Thoracic aorta (tissue), 2 donors: ENCODE results near the gene ZCCHC7. TPM values are rescaled to one million over a fixed set of nuclear protein-coding genes. Genes with fewer than 3 reads are reported as not detected.
"Not testable (repeated sequence)": the region's sequence is repeated elsewhere in the genome, so short reads cannot be mapped to it uniquely, and the experiment has no call there.

Source experiments
- ATAC-seq: fragments of 150-250 bp; one replicate; pipeline ENCODE4 v1.8.0; 2017; ENCODE audit warnings: low read depth; ENCODE audit not compliant: insufficient number of reproducible peaks, low FRiP score
- DNase-seq: peaks from one replicate; pipeline ENCODE4 v3.0.0-alpha.2; 2020; ENCODE audit warnings: low spot score
- H3K27ac ChIP-seq, 2 donors: fragments of 200-600 bp; sonication (generic); 1 replicate in 1 of 2; 2 replicates in 1 of 2; pipeline ENCODE4 v1.5.1; 2016; ENCODE audit warnings: mild to moderate bottlenecking in 2 of 2, moderate library complexity in 2 of 2
- H3K27me3 ChIP-seq: fragments of 200-600 bp; sonication (generic); replicated peaks from 2 replicates; pipeline ENCODE4 v1.6.0; 2016; ENCODE audit warnings: mild to moderate bottlenecking; ENCODE audit not compliant: insufficient read depth
- H3K36me3 ChIP-seq: fragments of 200-600 bp; sonication (generic); one replicate; pipeline ENCODE4 v1.5.1; 2016
- H3K4me1 ChIP-seq, 2 donors: fragments of 200-600 bp; sonication (generic); 1 replicate in 1 of 2; 2 replicates in 1 of 2; pipeline versions ENCODE4 v1.5.1 to v1.6.0; 2016; ENCODE audit warnings: low read depth in 2 of 2, mild to moderate bottlenecking in 1 of 2; ENCODE audit not compliant: control insufficient read depth in 1 of 2
- H3K4me3 ChIP-seq: fragments of 200-600 bp; sonication (generic); 2 replicates; pipeline ENCODE4 v1.5.1; 2016; ENCODE audit warnings: mild to moderate bottlenecking
- H3K9me3 ChIP-seq: fragments of 200-600 bp; sonication (generic); 2 replicates; pipeline ENCODE4 v1.5.1; 2016
- total RNA-seq, 2 donors: library from RNA; depleted of rRNA; stranded (reverse); fragments of >200 nt; gene quantifications; one replicate each; pipeline versions ENCODE4 v1.1.0 to v1.2.3, GENCODE V29; 2016
- TF ChIP-seq, protein P1 (sequence below): fragments of 200-600 bp; sonication (generic); IDR thresholded peaks from one replicate; pipeline ENCODE4 v1.5.1; 2019; ENCODE audit warnings: antibody characterized with exemption

The ZCCHC7 gene
- total RNA-seq, 2 donors from 2014 or later: 13.8 to 19.5 TPM

DNA sequence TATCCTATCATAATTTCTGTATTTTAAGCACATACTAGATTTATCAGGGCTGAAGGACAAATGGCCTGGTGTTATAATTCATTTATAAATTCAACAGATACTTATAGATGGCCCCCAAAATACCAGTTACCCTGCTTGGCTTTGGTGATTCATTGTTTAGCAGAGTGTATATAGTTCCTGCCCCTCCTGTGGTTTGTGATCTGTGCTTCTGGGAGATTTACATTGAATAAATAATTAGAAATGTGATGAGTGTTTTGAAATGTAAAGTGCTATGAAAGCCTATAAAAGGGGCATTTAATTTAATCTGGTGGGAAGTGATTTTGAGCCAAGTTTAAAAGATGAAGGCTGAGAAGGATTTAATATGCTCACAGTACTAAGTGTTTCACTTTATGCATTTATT is 36.7 kb upstream of the ZCCHC7 start:
- H3K27ac ChIP-seq: no peak overlapping the region
- H3K4me3 ChIP-seq: no peak overlapping the region
- H3K36me3 ChIP-seq: peaks cover 7% of the 10 kb centered on the region
- DNase-seq (no peak), ATAC-seq (no peak)
- H3K27me3 ChIP-seq: no peaks in the 10 kb centered on the region
- H3K4me1 ChIP-seq: peaks cover 11 to 44% of the 10 kb centered on the region in 2 donors
- no peaks in the 10 kb centered on the region for H3K9me3 ChIP-seq
- TF ChIP-seq, protein P1, sequence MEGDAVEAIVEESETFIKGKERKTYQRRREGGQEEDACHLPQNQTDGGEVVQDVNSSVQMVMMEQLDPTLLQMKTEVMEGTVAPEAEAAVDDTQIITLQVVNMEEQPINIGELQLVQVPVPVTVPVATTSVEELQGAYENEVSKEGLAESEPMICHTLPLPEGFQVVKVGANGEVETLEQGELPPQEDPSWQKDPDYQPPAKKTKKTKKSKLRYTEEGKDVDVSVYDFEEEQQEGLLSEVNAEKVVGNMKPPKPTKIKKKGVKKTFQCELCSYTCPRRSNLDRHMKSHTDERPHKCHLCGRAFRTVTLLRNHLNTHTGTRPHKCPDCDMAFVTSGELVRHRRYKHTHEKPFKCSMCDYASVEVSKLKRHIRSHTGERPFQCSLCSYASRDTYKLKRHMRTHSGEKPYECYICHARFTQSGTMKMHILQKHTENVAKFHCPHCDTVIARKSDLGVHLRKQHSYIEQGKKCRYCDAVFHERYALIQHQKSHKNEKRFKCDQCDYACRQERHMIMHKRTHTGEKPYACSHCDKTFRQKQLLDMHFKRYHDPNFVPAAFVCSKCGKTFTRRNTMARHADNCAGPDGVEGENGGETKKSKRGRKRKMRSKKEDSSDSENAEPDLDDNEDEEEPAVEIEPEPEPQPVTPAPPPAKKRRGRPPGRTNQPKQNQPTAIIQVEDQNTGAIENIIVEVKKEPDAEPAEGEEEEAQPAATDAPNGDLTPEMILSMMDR: no peak

DNA sequence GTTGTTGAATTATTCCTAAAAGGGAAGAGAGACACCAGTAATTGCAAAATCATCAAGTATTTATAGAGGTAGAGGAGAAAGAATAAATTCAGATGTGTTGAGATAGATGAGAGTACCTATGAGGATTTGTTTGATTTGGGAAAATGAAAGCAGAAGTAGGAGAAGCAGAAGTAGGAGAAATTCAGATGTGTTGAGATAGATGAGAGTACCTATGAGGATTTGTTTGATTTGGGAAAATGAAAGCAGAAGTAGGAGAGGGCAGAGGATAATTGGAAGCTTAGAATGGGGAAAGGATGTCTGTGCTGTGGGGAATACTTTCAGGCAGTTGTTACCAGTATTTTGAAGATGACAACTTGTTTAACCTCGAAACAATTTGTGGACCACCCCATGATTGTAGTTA is 35.1 kb upstream of the ZCCHC7 start:
- TF ChIP-seq, protein P1: no peak
- H3K4me1 ChIP-seq: peaks cover 11 to 38% of the 10 kb centered on the region in 2 donors
- H3K27ac ChIP-seq: no peak overlapping the region
- ATAC-seq: no peak
- no peak for DNase-seq
- H3K9me3 ChIP-seq: no peaks in the 10 kb centered on the region
- no peaks in the 10 kb centered on the region for H3K27me3 ChIP-seq
- H3K36me3 ChIP-seq: peaks cover 7% of the 10 kb centered on the region
- no peak overlapping the region for H3K4me3 ChIP-seq

DNA sequence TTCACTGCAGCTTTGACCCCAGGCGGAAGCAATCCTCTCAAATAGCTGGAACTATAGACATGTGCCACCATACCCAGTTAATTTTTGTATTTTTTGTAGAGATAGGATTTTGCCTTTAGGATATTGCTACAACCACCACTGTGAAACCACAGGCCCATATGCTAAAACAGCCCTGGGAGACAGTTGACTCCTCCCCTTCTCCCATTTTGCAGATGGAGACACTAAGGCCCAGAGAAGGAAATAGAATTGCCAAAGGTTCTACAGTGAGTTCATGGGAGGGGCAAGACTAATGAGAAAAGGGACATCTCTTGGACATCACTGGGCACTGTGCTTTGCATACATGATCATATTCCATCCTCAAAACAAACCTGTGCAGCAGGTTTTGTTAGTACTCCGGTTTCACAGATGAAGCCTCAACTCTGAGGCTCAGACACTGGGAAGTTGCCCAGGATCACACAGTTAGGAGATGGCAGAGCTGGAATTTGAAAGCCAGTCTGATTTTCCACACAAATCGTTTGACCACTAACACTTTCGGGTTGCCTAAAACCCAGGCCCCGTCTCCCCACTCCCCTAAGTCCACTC is 27.6 kb upstream of the ZCCHC7 start:
- not testable (repeated sequence) for H3K4me3 ChIP-seq, ATAC-seq, H3K4me1 ChIP-seq, H3K9me3 ChIP-seq, DNase-seq, H3K27me3 ChIP-seq, H3K27ac ChIP-seq, H3K36me3 ChIP-seq

DNA sequence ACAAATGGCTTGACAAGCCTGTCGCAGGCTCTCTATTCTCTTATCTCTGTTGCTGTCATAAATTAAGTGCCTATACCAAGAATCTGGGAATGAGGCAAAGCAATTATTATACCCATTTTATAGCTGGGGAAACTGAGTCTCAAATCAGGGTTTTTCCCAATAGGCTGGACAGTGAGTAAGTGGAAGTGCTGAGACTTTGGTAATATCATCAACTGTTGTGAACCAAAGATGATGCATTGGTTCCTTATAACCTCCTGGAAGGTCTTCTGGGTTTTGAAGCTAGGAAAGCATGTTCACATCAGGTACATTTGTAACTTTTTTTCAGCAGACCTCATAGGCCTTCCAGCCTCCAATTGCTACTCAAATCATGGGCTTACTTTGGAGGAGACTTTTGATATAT is 25.6 kb upstream of the ZCCHC7 start:
- Histone ChIP-seq H3K27me3 (no peaks in the 10 kb centered on the region), H3K36me3 (no peaks in the 10 kb centered on the region), H3K9me3 (no peaks in the 10 kb centered on the region), H3K4me1 (no peaks in the 10 kb centered on the region), H3K27ac (no peak overlapping the region), H3K4me3 (no peak overlapping the region)
- no peak for DNase-seq
- ATAC-seq: no peak
- TF ChIP-seq, protein P1: no peak

DNA sequence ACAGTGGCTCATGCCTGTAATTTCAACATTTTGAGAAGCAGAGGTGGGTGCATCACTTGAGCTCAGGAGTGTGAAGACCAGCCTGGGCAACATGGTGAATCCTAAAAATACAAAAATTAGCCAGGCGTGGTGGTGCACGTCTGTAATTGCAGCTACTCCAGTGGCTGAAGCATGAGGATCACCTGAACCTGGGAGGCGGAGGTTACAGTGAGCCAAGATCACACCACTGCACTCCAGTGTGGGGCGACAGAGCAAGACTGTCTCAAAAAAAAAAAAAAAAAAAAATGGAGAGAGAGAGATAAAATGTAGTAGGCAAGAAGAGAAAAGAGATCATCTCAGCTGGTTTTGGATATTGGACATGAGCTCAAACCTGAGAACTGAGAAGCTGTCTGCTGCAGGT is 23.7 kb upstream of the ZCCHC7 start:
- DNase-seq (no peak), ATAC-seq (no peak)
- Histone ChIP-seq H3K4me3 (no peak overlapping the region), H3K27me3 (no peaks in the 10 kb centered on the region), H3K9me3 (no peaks in the 10 kb centered on the region), H3K36me3 (no peaks in the 10 kb centered on the region), H3K27ac (no peak overlapping the region), H3K4me1 (no peaks in the 10 kb centered on the region)
- TF ChIP-seq, protein P1: no peak

DNA sequence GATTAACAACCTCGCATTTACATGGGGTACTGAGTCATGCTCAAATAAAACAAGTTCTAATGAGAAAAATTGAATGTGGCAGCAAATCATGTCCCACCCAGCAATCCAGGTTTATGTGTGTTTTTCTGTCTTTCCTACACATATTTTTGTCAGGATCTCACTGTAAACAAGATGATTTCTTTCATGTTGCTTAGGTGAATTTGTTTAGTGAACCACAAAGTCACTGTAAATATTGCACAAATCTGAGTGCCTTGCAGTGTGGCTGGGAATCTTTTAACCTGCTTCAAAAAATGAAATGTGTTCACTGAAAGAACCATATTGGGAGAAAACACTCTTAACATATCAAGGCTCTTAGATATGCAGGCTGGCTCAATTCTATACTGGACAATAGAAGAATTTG is 23.1 kb upstream of the ZCCHC7 start:
- ATAC-seq (no peak), DNase-seq (no peak)
- no peaks in the 10 kb centered on the region for H3K4me1 ChIP-seq
- no peaks in the 10 kb centered on the region for H3K9me3 ChIP-seq
- no peaks in the 10 kb centered on the region for H3K36me3 ChIP-seq
- TF ChIP-seq, protein P1: no peak
- no peaks in the 10 kb centered on the region for H3K27me3 ChIP-seq
- no peak overlapping the region for H3K27ac ChIP-seq
- no peak overlapping the region for H3K4me3 ChIP-seq
